HG02970 (cell line): ENCODE data around the gene SLC2A6.

ENCODE experiments used
- ATAC-seq: cut with Tn5 transposase; IDR thresholded peaks from one replicate; pipeline ENCODE4 v1.9.1; 2021; ENCODE audit warnings: mild to moderate bottlenecking, moderate library complexity, moderate number of reproducible peaks; ENCODE audit not compliant: unreplicated experiment, low FRiP score

Gene SLC2A6

DNA sequence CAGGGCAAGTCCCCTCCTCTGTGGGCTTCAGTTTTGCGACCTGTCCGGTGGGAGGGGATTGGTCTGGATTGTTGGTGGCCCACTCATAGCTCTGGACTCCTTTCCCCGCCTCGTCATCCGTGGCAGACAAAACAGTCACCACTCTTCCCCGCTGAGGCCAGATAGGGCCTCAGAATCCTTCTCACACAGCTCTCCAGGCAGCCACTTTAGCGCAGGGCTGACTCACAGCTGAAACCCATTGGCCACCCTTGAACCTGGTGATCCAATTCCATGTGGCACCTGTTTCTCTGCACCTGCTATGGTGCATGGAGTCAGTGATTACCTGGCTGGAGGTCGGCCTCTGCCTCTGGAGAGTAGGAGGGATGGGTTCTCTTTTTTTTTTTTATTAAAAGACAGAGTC, 34.9 kb downstream of the SLC2A6 start:
- no peak for ATAC-seq

DNA sequence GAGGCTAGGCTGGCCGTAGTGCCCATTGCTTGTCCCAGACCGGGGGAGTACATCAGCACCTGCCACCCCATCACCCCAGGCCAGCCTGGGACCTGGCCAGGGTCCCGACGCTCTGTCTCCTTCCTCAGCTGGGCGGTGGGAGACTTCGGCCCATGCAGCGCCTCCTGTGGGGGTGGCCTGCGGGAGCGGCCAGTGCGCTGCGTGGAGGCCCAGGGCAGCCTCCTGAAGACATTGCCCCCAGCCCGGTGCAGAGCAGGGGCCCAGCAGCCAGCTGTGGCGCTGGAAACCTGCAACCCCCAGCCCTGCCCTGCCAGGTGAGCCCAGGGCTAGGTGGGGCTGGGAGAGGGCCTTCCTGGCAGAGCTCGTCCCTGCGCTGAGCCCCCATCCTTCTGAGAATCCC, 35.7 kb downstream of the SLC2A6 start:
- ATAC-seq, result no peak

DNA sequence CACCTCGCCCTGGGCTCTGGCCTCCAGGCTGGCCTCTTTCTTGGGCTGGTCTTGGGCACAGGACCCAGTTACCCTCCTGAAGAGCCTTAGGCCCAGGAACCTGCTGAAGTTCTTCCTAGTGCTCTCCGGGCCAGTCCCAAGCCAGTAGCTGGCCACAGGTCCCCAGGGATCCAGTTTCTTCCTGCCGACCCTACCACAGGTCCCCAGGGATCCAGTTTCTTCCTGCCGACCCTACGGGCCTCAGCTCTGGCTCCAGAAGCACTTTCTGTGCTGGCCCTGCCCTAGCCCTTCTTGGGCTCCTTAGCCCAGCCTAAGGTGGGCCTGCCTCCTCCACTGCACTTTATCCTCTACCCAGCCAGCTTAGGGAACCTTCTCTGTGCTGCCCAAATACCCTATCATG, 37.3 kb downstream of the SLC2A6 start:
- no peak for ATAC-seq

DNA sequence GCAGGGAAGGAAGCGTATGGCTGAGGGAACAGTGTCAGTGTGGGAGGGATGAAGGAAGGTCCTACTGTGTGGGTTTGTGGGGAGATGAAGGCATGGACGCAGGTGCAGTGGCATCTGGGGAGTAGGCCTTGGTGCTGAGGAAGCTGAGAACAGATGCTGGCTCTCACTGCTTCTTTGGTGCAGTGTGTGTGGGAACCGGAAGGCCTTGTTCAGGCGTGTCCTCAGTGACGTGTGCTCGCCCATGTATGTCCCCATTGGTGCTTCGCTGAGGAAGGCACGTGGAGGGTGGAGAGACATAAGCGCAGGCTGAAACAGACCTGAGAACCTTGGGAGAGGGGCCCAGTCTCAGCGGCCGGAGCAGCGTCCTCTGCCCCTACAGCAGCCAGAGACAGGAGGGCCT, 38.0 kb downstream of the SLC2A6 start:
- no peak for ATAC-seq

DNA sequence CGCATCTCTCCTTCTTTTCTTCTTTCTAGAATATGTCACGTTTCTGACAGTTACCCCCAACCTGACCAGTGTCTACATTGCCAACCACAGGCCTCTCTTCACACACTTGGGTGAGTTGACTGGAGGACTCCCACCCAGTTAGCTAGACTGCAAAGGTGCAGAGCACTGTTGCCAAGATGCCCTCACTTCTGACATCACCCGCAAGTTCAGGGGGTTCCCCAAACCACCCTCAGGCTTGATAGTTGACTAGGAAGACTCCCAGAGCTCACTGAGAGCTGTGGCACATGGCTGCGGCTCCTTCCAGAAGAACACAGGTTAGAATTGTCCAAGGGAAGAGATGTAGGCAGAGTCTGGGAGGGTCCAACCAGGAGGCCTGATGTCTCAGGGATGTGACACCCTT, 39.6 kb downstream of the SLC2A6 start:
- no peak for ATAC-seq

DNA sequence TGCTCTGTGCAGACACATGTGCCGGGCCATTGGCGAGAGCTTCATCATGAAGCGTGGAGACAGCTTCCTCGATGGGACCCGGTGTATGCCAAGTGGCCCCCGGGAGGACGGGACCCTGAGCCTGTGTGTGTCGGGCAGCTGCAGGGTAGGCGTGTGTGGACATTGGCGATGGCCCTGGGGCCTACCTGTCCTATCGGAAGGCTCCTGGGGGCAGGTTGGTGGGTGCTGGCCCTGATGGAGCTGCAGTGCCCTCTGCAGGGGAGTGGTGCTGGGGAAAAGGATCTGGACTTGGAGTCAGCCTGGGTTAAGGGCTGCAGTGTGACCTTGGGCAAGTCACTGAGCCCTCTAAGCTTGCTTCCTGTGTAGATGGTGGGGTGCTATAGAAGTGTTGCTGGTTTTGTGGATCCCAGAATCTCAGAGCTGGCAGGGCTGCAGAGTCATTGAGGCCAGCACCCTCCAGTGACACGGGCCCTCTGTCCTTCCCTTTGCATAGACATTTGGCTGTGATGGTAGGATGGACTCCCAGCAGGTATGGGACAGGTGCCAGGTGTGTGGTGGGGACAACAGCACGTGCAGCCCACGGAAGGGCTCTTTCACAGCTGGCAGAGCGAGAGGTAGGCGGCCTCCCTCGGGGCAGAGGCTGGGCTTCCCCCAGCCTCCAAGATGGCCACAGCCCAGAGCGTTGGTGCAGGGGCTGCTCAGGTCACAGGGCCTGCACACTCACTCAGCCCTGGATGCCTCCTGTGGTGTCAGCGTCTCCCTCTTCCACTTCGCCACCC, 41.0 kb downstream of the SLC2A6 start:
- no peak for ATAC-seq

DNA sequence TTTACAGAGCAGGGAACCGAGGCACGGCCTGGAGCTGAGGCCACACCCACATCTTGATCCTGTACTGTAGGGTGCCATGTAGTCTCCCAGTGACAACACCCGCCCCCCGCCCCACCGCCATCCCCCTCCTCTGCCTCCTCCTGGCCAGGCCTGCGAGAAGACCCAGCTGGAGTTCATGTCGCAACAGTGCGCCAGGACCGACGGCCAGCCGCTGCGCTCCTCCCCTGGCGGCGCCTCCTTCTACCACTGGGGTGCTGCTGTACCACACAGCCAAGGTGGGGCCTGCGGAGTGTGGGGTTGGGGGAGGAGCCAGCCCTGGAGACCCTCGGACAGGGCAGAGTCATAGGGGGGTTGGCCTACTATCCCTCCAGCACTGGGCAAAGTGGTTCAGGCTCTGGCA, 42.2 kb downstream of the SLC2A6 start:
- no peak for ATAC-seq

DNA sequence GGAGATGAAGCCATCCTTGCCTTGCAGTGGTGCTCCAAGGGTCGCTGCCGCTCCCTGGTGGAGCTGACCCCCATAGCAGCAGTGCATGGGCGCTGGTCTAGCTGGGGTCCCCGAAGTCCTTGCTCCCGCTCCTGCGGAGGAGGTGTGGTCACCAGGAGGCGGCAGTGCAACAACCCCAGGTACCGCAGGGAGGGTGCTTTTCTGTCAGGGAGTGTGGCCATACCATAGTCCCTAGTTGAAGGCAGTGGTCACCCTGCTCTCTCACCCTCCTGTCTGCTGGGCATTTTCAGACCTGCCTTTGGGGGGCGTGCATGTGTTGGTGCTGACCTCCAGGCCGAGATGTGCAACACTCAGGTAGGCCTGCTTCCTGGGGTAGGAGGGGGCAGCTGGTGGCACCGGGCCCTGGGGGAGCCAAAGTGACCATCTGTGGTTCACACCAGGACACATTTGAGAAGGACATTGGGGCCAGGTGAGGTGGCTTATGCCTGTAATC, 45.5 kb downstream of the SLC2A6 start:
- ATAC-seq, result no peak

DNA sequence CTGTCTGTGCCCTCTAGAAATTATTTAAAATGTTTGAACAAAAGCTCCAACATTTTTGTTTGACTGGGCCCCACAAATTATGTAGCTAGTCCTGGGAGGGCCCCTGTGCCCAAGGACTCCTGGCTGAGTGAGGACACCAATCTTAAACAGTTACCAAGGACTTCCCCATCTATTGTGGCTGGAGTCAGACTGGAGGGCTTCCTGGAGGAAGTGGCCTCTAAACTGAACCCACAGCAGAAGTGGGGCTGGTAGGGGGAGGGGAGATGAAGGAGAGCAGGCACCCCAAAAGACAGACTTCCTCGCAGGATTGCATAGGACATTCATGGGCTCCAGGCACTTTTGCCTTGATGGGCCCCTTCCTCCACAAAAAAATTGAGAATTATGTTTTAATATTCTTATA, 48.7 kb downstream of the SLC2A6 start:
- no peak for ATAC-seq

DNA sequence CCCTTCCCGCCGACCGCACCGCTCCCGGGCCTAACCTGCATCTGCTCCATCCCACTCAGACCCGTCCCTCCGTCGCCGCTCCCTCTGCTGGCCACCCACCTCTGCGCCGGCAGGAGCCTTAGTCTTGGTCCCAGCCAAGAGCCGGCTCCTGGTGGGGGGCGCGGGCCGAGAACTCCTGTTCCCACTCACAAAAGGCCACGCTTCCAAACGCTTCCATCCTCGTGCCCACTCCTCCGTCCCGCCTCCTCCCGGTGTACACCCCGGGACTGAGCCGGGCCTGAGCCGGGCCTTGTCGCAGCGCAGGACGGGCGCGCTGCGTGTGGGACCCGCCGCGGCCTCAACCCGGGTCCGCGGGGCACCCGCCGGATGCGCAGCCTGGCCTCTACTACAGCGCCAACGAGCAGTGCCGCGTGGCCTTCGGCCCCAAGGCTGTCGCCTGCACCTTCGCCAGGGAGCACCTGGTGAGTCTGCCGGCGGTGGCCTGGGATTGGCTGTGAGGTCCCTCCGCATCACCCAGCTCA, 49.2 kb downstream of the SLC2A6 start:
- ATAC-seq, result no peak

DNA sequence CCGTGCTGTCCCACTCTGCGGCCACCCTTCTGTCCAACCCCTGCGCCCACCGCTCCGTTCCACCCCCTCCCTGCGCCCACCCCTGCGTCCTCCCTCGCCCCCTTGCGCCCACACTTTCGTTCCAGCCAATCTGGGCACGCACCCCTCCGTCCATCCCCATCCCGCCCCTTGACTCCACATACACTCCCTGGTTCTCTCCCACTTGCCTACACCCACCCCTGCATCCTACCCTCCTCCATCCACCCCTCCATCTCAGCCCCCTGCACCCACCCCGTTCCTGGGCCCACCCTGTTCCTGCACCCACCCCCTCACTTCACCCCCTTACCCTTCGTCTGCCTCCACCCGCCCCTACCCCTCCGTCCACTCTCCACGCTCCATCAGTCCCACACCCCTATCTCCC, 49.7 kb downstream of the SLC2A6 start:
- ATAC-seq, result no peak

DNA sequence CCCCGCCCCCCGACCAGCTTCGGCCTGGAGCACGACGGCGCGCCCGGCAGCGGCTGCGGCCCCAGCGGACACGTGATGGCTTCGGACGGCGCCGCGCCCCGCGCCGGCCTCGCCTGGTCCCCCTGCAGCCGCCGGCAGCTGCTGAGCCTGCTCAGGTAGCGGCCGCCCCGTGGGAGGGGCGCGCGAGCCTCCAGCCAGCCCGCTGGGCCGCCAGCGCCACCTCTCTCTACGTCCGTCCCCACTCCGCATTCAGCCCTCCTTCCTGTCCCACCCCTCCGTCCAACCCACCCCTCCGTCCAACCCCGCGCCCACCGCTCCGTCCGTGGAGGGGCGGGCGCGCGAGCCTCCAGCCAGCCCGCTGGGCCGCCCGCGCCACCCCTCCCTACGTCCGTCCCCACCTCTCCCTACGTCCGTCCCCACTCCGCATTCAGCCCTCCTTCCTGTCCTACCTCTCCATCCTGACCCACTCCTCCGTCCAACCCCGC, 50.2 kb downstream of the SLC2A6 start:
- no peak for ATAC-seq

DNA sequence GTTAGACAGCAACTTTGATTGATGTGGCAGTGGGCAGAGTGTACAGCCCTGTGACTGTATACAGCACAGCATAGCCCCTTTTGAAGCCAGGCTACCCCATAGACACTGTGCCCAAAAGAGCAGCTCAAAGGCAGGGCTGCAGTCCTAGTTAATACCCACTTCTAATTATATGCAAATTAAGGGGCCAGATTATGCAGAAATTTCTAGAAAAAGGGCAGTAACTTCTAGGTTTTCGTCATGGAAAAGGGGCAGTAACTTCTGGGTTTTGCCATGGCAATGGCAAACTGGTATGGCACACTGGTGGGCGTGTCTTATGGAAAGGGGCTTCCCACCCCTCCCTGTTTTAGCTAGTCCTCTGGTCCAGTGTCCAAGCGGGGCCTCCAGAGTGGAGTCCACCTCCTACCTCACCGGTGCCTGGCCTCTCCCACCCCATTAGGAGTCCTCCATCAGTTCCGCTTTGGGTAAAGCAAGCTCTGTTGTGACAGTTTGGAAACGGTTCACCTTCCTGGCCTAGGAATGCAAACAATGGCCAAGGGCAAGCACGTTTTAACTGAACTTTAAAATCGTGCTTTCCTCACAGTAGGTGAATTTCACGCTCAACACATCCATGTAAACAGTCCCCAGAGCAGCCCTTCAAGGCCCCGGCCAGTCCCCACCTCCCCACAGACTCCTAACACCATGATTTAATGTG, 51.1 kb downstream of the SLC2A6 start:
- no peak for ATAC-seq

DNA sequence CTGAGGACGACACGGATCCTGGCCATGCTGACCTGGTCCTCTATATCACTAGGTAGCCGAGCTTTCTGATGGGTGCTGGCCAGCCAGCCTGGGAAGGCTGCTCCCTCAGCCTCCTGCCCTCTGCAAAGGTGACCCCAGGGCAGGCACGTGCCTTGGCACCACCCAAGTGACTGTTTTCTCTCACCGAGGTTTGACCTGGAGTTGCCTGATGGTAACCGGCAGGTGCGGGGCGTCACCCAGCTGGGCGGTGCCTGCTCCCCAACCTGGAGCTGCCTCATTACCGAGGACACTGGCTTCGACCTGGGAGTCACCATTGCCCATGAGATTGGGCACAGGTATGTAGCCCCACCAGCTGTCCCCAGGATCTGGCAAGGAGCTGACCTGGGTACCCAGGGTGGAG, 52.9 kb downstream of the SLC2A6 start:
- no peak for ATAC-seq

DNA sequence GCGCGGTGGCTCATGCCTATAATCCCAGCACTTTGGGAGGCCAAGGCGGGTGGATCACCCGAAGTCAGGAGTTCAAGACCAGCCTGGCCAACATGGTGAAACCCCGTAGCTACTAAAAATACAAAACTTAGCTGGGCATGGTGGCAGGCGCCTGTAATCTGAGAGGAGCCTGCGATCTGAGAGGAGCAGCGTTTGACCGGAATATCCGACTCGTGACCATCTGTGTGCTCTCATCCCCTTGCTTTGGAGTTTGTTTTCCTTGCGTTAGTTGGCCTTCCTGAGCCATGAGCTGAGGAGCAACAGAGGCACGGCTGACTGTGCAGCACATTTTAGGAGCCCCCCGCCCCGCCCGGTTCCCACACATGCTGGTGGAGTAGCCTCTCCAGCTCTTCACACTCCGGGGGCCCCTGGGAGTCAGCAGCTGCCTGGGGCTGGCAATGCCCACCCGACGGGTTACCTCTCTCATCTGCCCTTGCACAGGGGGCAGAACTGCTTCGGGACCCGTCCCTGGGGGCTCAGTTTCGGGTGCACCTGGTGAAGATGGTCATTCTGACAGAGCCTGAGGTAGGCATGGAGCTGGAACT, 53.8 kb downstream of the SLC2A6 start:
- no peak for ATAC-seq

DNA sequence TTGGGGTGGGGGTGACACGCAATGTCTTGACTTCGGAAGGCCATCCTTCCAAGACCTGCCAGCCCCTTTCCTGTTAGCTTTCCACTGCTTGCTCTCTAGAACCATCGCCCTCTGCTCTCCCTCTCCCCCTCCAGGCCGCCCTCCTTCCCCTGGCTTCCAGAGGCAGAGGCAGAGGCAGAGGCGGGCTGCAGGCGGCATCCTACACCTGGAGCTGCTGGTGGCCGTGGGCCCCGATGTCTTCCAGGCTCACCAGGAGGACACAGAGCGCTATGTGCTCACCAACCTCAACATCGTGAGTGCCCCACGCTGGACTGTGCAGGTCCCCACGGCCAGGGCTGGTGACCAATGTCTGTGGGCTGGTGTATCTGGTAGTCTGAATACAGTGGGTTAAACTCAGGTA, 54.7 kb downstream of the SLC2A6 start:
- ATAC-seq, result no peak

DNA sequence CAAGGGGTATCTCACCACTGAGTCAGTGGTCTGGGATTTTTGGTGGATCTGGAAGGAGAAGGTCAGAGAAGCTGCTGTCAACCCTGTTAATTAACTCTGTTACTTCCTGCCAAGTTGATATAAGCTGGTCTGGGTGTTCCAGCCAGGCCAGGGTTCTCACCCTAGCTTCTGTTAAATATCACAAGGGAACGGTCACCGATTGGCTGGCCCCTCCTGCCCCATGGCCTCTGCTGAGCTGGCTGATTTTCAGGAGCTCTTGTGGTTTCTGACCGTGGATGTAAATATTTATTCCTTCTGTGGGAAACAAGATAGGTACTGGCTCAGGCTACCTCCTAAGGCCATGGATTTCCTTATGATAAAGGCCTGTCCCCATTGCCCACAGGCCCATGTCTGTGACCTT, 55.7 kb downstream of the SLC2A6 start:
- ATAC-seq, result no peak

DNA sequence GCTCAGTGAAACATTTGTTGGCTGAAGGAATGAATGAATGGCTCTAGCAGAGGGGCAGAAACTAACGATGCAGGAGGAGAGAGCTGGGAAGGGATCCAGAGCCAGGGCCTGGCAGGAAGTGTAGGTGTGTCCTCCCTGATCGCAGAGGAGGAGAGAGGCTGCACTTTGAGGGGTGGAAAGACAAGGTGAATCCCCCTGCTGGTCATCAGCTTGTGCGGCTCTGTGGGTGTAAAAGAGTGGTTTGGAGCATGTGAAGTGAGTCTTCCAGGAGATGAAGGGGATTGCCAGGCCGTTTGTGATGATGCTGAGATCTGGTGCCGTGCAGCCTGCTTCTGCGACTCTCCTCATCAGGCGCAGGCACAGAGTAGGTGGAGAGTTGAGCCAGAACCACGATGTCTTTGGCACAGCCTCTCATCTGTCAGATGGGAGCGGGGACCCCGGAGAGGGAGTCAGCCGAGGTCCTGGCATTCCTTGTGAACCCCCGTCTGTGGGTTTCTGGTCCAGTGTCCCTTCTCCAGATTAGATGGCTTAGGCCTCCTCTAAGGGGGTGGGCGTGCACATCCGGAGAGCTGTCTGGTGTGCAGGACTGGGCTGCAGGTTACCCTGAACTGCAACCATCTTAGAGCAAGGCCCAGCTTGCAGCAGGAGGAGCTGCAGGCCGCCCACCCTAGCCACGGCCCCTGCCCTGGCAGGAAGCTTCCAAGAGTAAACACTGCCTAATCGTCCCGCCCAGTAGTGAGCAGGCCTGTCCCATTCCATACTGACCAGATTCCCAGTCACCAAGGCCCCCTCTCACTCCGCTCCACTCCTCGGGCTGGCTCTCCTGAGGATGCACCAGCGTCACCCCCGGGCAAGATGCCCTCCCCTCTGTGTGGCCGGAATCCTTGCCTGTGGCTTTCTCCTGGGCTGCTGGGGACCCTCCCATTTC, 57.0 kb downstream of the SLC2A6 start, which contains the start of gene ADAMTS13:
Gene ADAMTS13 (plus strand): TSS at position 753 of the 928 bp plus-strand sequence. CDS start 77 bp downstream, at position 830.
- no peak for ATAC-seq
